GM21360 (cell line): Measurements from ENCODE around the gene PRKD1.
"Not testable (repeated sequence)": the region's sequence is repeated elsewhere in the genome, so short reads cannot be mapped to it uniquely, and the experiment has no call there.

Experiments
- ATAC-seq: cut with Tn5 transposase; IDR thresholded peaks from one replicate; pipeline ENCODE4 v1.9.1; 2021; ENCODE audit warnings: mild to moderate bottlenecking, moderate library complexity; ENCODE audit not compliant: unreplicated experiment

PRKD1 gene

DNA sequence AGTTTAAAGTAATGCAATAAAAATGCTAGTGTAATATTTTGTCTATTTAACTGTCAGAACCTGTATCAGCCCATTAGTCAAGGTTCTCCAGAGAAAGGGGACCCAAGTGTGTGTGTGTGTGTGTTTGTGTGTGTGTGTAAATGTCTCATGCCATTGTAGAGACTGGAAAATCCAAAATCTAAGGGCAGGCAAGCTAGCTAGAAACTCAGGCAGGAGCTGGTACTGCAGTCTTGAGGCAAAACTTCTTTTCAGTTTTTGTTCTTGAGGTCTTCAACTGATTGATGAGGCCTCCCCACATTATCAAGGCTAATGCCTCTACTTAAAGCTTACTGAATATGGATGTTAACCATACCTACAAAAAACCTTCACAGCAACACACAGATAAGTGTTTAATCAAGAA, 126.7 kb downstream of the PRKD1 start:
- ATAC-seq: no peak

DNA sequence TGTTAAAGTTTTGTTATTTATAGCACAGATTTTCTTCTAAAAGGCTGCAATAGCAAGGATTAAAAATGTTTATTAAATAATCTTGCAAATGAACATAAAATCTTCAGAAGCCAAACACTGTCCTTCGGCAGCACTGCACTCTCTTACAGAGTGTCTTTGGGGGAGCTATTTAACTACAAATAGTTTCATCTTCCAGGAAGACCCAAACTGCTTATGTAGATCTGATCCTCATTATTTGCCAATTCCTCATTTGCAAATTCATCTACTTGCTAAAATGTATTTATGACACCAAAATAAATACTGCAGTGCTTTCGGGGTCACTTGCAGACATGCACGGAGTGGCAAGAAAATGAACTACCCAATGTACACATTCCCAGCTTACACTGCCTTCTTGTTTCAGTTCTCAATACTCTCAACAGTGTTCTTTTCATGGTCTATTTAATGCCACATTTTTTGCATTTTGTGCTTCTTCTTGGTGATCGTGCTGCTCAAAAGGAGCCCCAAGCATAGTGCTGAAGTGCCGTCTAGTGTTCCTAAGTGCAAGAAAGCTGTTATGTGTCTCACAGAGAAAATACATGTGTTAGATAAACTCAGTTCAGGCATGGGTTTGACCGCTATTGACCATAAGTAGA, 128.1 kb downstream of the PRKD1 start:
- no peak for ATAC-seq

DNA sequence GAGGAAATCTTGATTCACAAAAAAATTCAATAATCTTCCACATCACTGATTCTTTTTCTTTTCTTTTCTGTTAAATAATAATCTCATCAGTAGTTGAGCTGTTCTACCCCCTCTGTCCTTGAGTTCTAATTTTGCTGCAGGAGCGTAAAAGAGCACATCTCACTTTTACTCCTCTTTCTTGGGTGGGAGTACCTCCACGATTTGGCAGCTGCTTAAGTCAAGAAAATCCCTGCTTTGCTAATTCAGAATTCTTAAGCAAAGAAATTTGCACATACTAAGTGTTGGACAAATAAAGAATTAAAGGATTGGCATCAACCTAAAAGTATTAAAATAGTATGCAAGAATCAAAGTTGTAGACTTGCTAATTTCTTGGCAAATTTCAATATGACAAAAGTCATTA, 128.8 kb downstream of the PRKD1 start:
- no peak for ATAC-seq

DNA sequence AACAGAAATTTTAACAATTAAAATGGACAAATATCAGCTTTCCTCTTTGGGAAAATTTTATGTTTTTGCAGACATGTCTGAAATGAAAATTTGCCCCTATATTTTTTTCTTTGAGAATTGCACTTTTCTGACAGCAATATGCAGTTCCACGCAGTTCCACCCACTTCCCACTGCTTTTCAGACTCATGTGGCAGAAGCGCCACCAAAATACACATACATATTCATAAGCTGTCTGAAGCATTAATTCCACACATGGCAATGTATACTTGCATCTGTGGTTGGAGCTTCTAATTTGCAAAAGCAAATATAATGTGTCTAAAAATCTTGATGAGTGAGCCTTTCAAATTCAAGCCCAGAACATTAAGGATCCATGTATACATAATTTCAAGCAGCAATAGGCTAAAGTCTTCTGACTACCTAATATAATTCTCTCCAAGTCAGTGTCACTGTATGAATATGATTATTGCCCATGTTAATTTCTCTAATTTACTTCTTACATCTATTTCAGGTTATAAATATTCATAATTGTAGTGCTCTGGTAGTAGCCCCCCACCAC, 129.5 kb downstream of the PRKD1 start:
- ATAC-seq: no peak

DNA sequence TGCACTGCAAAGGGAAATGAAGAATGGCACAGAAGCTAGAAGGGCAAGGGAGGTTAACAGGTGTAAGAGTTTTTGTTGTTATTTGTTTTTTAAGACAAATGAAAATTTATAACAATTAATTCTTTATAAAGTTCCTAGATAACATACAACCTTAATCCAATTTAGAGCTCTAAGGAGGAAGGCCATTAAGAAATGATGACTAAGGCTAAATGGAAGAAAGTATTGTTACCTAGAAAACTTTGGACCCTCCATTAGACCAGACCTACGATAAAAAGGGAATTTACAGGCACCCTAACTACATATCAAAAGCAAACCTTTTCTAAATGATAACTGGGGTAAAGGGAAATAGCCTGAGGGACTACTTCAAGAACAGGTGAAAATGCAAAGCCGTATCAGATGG, 130.8 kb downstream of the PRKD1 start:
- no peak for ATAC-seq

DNA sequence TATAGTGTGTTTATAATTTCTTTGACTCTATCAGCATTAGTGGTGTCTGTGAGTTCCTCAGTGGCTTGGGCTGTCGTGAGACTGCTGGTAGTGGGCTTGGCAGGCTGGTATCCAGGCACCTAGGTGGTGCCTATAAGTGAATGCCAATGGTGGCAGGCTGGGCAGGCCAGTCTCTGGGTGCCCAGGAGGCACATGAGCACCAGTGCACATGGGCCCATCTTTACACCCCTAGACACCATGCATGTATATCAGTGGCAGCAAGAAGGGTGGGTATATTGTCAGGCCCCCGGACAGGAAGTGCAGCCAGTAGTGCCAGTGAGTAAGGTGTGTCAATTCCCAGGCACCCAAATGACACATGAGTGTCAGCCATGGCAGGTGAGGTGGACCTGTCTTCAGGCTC, 138.2 kb downstream of the PRKD1 start:
- no peak for ATAC-seq

DNA sequence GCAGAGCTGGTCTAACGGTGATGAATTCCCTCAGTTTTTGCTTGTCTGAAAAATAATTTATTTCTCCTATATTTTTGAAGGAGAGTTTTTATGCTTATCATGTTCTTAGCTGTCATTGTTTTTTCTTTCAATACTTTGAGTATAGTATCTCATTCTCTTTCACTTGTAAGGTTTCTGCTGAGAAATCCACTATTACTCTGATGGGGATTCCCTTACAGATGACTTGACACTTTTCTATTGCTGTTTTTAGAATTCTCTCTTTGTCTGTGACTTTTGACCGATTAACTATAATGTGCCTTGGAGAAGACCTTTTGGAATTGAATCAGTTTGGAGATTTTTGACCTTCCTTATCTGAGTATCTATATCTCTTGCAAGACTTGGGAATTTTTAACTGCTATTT, 139.6 kb downstream of the PRKD1 start:
- no peak for ATAC-seq

DNA sequence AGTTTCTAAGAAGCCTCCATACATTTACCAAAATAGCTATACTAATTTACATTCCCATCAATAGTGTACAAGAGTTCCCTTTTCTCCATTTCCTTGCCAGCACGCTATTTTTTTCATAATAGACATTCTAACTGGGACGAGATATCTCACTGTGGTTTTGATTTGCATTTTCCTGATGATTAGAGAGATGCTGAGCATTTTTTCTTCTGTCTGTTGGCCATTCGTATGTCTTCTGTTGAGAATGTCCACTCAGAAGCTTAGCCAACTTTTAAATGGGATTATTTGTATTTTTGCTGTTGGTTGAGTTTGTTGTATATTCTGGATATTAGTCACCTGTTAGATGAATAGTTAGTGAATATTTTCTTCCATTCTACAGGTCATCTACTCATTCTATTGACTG, 144.1 kb downstream of the PRKD1 start:
- ATAC-seq: no peak

DNA sequence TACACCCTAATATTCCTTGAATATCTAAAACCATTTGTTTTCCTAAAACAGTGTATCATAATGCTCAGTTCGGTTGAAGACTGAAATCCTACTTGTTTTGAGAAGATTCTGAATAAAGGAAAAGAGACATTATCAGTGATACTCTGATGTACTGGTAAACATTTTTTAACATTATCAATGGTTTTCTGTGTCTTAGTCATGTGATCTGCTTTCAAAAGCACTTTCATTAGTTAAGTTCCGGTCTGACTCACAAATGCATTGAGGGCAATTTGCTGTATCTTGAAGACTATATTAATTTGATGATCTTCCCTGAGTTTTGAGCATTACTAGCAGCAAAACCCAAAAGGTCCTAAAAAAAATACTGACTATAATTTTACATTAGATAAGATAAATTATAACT, 145.6 kb downstream of the PRKD1 start:
- no peak for ATAC-seq

DNA sequence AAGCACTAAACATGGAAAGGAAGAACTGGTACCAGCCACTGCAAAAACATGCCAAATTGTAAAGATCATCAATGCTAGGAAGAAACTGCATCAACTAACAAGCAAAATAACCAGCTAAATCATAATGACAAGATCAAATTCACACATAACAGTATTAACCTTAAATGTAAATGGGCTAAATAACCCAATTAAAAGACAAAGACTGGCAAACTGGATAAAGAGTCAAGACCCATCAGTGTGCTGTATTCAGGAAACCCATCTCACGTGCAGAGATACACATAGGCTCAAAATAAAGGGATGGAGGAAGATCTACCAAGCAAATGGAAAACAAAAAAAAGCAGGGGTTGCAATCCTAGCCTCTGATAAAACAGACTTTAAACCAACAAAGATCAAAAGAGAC, 150.5 kb downstream of the PRKD1 start:
- ATAC-seq: not testable (repeated sequence)

DNA sequence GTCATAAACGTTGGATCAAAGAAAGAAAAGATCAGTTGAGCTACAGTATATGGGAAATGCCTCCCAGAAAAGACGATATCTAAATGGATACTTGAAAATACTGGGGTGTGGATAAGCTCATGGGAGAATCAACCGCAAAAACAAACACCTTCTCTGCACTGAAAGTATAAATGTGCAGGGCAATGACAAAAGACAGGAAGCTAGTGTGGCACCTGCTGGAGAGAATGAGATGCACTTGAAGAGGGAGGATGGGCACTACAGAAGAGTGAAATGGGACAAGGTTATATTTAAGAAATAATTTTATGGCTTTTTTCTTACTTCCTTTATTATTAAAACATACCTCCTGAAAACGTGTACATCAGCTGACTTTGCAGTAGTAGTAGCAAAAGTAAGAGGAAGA, 153.7 kb downstream of the PRKD1 start:
- ATAC-seq: no peak

DNA sequence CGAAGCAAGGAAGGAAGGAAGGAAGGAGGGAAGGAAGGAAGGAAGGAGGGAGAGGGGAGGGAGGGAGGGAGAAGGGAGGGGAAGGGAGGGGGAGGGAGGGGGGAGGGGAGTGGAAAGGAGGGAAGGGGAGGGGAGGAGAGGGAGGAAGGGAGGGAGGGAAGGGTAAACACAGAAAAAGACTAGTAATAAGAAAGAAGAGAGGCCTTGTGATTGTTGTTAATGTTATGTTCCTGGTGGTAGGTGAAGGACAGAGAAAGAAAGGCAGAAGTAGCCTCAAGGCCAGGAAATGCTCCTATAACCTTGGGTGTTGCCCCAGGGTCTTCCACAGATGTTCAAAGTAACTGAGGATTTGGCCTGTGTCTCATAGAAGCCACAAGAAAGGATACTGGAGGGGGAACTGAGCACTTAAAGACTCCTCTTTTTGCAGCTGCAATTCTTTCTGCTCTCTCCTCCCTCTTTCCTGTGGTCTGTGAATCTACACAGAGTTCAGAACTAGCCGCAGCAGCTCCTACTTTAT, 164.2 kb downstream of the PRKD1 start:
- no peak for ATAC-seq

DNA sequence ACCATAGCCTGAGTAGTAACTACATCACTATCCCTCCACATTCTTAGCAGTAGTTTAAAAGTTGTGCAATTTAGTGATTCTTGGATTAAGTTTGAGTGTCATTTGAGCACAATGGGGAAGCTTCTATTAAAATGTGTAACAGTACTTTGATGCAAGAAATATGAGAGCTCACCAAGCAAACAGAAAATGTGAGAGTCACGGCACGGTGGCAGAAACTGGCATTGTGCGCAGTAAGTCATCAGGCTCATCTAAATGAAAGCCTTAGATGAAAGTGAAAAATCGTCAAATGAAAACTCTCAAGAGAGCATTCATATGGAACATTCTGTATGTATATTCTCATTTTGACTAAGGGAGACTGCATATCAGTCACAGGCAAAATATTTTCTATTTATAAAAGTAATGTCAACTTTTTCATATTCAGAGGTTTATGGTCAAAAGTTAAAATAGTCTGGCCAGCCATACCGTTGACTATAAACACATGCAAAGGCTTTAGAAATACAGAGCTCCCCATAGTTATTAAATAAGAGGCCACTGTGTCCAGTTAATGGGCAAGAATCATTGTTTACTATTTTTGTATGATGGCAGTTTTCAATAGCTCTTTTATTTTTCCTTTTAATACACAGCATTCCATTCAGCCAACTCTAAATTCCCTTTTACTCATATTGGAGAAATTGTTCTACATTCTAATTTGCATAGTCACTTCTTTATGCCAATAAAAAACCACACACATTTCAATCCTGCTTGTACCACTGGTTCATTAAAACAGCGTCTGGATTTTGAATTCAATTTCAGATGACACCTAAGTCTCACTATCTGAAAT, 167.9 kb downstream of the PRKD1 start:
- peak; percentile 88 for ATAC-seq

DNA sequence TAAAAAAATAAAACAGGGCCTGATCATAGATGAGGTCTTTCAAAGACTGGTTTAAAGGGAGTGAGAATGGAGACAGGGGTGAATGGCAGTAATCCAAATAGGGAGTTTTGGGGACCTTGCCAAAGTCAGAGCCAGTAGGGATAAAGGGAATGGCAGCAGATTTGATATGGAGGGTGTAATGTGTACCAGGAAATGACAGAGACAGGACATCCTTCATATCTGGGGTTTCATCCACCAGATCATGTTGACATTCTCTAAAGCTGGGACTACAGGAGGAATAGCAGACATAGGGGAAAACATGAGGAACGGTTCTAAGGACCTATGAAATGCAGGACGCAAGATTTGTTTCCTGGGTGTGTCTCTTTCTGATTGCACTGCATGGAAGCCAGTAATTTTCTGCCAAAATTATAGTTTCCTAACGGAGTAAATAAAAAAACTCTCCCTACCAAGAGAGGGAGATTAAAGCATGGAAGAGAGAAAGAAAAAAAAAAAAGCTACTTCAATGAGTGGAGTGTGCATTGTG, 169.9 kb downstream of the PRKD1 start:
- ATAC-seq: no peak

DNA sequence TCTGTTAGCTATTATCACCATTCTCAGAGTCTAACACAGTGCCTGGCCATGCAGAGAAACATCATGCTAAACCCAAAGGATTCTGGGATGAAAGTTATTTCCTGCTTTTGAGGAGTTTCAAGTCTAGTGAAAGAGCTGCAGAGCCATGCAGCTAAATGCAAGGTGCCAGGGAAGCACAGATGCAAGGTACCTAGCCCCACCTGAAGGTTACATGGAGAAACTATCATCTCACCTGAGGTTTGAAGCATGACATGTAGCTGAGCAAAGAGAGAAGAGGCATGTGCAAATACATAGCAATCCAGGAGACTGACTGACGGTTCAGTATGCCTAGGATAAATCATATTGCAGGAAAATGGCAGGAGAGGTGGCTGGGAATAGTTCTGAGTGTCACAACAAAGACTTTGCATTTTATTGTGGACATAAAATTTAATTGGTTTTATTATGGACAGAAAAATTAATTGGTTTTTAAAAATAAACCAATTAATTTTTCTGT, 170.4 kb downstream of the PRKD1 start:
- no peak for ATAC-seq

DNA sequence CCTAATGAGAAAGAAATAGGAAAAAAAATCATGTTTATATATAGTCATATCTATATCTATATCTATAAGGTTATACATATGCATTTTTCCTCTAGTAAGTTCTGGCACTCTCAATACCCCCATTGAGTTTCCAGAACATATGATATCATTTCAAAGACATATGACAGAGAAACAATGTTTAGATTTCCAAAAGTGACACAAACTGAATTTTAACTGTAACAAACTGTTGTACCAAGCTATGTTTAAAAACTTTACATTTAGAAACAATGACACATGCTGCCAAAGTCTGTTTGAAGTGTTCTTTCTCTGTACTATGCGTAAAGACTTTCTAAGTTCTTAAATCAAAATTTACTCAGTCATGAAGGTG, 171.6 kb downstream of the PRKD1 start:
- no peak for ATAC-seq

DNA sequence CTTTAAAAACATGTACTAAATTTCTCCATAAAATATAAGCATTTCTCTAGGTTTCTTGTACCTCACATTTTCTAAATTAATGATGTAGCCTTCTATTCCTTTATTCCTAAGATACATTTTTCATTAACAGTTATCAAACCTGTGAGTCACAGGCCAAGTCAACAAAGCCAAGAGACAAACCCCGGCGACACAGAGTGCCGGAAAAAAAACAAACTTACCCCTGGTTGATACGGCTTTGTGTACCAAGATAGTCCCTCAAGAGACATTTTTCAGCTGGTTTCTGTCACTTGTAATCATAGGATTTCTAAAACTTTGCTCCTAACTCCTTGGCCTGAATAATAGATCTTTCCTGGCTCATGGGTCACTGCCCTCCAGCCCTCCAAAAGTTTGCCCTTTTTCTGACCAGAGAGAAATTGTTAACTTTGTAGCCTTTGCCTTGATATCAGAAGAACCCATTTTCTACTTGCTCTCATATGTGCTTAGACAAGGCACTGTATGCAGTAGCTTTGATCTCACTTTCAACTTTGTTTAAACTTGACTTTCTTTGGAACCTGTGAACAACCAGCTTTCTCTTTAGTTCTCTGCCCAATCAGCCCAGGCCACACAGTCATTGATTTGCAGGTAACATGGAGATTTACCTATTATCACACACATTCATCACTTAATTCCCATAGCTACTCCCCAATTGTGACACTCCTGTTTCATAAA, 172.2 kb downstream of the PRKD1 start:
- no peak for ATAC-seq

DNA sequence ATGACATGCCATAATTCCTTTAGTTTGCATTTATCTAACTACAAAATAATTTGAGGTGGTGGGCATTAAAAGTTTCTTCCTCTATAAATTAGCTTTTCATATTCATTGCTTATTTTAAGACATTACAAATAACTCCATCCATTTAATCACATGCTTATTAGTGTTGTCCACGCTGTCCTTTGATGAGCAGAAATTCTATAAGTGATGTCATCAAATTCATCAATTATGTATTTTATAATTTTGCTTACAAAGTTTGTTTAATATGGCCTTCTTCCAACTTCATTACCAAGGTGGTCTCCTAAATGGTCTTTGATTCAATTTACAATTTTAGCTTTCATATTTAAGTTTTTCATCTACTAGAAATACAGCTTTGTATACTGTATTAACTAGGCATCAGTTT, 173.5 kb downstream of the PRKD1 start:
- ATAC-seq: no peak

DNA sequence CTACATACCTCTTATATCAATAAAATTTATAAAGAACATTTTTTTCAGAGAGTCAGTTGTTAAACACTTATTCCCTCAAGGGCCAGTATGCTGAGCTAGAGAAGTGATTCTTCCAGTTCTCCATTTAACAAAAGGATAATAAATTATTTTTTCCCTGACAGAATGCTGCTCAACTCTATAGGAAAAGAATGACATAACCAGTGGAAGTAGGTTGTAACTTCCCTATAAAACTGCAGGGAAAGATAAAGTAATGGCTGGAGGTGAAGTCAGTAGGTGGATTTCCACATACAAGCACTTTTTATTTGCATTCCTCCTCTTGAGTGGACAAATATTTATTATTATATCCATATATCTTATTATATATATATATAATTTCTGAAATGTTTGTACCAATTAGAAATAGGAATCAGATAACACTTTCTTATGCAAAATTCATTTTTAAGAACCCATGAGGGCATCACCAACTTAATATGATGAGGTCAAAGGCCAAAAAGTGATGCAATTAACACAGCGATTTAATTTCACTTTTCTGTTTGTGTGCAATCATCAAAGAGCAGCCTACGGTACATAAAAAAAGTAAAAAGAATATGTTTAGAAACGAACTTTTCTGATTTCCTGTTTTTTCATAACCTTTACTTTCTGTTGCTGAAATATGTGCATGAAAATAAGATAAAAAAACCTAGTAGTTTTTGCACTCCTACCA, 175.3 kb downstream of the PRKD1 start:
- ATAC-seq: no peak

DNA sequence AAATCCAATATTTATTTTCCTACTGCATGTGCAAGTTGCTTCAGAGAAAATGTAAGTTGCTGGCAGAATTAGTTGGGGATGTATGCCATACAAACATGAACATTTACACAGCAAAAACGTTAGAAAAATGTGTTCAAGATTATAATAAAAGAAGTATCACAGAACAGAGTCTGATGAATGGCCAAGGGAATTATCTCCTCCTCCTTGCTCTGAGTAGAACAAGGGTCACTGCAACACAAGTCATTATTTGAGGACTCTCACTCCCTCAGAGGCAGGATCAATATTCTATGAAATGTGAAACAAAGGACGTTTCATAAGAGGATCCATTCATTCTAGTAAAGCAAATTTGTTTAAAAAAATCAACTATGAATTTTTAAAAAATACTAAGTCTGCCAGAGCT, 177.8 kb downstream of the PRKD1 start:
- no peak for ATAC-seq

DNA sequence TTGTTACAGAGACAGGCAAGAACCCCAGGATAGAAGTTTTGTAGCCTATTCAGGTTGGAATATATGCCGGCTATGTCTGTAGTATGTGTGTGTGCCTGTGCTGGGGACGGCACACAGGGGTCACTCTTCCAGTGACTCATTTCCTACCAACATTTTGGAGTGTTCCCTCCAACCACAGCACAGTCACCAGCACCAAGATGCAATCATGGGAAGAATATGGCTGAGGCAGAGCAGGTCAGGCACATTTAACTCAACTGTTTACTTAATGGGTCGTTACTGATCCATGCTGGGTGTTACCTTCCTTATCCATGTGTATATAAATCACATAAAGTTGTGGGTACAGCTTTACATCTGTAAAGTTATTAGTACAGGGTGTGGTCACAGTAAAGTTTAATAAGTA, 178.3 kb downstream of the PRKD1 start:
- no peak for ATAC-seq
